B cell (primary cell): ENCODE results near the gene CDC20B.

Source experiments
- CTCF ChIP-seq: fragments of 200-600 bp; IDR thresholded peaks from one replicate; pipeline ENCODE4 v1.8.0; 2022; ENCODE audit warnings: antibody characterized with exemption, mild to moderate bottlenecking
- EZH2 ChIP-seq: IDR thresholded peaks from 2 replicates; pipeline ENCODE4 v1.6.1; 2012; ENCODE audit warnings: borderline replicate concordance, low read depth, mild to moderate bottlenecking, moderate library complexity, low read length; ENCODE audit not compliant: insufficient read depth, poor library complexity, severe bottlenecking

GRCh38 chr5:55180016-55180415, 7.0 kb upstream of the CDC20B start:
- TF ChIP-seq CTCF (no peak), EZH2 (no peak)
